ENCODE results near the gene KLHL33. TPM values are rescaled to one million over a fixed set of nuclear protein-coding genes. Genes with fewer than 3 reads are reported as not detected.

The KLHL33 gene
- total RNA-seq, 1 donor from 2014 or later = under 0.01 TPM

DNA sequence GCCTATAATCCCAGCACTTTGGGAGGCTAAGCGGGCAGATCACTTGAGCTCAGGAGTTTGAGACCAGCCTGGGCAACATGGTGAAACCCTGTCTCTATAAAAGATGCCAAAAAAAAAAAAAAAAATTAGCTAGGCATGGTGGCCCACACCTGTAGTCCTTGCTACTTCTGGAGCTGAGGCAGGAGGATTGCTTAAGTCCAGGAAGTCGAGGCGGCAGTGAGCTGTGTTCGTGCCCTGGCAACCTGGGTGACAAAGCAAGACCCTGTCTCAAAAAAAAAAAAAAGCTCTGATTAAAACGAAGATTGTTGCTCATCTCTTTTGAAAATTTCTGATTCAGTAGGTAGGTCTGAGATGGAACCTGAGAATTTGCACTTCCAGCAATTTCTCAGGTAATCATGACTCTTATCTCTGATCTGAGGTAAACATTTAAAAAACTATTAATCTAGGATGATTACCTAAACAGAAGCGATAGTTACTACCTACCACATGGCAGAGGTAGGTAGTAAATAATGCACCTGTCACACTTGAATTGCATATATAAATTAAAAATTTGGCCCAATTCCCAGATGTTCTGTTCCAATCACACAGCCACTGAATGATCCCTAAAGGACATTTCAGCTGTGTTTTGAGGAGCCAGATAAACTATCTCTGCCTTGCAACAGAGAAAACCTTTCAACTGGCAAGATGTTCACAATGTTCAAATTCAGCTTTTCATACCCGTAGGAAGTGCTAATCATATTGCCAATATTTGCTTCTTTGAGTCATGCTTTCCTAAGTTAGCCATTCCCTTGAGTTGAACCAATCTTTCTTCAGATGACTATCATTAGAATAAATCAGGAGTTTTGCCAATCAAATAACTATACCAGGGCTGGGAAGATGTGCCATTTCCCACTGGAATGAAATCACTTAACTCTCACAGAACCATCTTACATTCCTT is 18.4 kb downstream of the KLHL33 start:
- FAIRE-seq (no peak), DNase-seq (ENCODE audit: low spot score in 2 of 2) (no peak)

GRCh38 chr14:20416223-20416622 is 19.7 kb downstream of the KLHL33 start:
- no peak for DNase-seq (ENCODE audit: low spot score in 2 of 2)
- FAIRE-seq = no peak

DNA sequence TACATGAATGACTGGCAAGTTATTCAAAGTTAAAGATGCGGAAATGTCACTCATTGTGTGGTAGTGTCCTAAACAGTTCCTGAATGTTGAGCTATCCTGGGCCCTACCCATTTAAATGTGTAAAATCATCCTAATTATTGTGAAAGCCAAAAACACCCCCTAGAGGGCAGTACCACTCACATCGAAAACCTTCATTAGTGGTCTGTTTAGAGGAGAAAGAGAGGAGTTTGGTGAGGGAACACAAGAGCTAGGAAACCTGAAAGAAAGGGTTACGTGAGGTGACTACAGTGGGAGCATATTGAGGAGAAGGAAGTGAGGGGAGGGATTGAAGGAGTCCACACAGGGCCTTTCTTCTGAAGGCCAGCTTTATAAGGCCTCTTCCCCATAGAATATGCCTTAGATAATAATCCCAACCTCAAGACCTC is 20.2 kb downstream of the KLHL33 start:
- no peak for DNase-seq (ENCODE audit: low spot score in 2 of 2)
- no peak for FAIRE-seq

DNA sequence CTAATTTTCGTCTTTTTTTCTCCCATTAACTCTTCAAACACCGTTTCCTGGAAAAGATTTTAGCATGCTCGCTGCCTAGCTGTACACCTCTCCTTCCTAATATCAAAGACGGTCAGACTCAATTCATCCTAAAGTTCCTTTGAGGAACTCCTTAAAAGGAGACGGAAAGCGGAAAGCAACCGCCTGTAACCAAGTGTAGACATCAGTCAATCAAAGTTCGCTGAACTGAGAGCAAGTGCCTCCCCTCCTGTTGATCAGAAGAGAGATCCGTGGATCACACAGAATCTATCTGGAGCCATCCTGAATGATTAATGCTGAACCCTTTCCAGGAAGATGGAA is 22.3 kb downstream of the KLHL33 start:
- no peak for DNase-seq (ENCODE audit: low spot score in 2 of 2)
- no peak for FAIRE-seq

DNA sequence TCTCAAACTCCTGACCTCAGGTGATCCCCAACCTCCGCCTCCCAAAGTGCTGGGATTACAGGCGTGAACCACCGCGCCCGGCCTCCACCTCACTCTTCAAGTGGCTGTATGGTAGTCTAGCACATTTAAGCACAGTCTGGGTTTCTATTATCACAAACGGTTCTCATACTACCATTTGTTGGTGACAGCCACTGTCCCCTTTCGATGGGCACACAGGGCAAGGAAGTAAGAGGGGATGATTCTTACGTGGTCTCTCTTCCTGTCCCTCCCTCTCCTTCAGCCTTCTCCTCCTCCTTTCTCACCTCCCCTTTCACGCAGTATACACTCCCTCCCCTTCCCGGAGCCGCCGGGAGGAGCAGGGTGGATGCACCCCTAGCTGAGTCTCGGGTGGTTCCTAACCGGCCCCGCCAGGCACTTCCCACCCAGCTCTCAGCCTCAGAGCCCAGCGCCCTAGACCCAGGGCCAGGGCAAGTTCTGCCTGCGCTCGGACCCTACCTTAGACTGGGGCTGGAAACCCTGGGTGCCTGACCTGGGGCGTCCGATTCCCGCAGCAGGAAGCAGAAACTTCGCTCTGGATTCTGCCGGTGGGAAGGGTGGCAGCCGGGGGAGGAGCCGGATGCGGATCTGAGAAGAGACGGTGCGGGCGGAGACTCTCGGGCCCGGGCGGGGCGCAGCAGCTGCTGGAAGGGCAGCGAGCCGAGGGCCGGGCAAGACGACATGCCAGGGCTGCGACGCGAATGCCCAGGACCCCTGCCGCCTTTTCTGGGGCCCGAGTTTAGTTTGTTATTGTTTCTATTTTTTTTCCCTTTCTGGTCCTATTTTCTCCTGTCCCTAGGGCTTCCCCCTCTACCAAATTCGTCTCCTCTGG is 22.9 kb downstream of the KLHL33 start, which contains the start of gene TEP1:
TSS of gene TEP1 (minus strand) at position 626 of the 868 bp plus-strand sequence. CDS start 5,062 bp downstream, outside the sequence.
- FAIRE-seq = no peak
- peak; percentile 45 to 68 for DNase-seq (ENCODE audit: low spot score in 2 of 2)

DNA sequence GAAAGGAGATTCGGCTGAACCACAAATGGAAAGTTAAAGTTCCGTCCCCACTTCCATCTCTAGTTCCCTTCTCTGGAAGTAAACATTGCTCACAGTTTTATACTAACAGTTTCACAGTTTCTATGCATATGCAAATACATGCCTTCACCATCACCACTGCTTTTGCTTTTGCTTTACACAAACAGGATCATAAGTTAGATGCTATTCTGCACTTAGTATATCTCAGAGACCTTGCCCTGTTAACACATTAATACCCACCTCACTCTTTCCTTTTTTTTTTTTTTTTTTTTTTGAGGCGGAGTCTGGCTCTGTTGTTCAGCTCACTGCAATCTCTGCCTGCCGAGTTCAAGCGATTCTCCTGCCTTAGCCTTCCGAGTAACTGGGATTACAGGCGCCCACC is 23.6 kb downstream of the KLHL33 start:
- no peak for DNase-seq (ENCODE audit: low spot score in 2 of 2)
- no peak for FAIRE-seq

GRCh38 chr14:20409226-20409625 is 26.7 kb downstream of the KLHL33 start:
- no peak for DNase-seq (ENCODE audit: low spot score in 2 of 2)
- no peak for FAIRE-seq

DNA sequence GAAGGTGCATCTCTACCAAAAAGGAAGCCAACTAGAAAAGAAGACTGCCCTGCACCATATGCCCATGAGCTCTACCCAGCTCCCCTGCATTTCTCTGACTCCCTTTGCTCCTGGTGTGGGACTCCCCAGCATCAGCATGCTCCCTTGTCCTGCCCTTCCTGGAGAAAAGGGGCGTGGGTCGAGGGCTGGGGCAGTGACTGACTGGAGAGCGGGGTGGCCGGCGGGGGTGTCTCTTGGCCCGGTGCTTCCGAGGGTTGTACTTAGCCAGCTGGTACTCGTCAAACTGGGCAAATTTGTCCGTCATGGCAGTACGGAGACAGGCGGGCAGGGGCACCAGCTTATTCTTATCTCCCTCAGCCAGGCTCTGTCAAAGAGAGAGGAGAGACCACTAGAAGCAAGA is 32.4 kb downstream of the KLHL33 start:
- FAIRE-seq (no peak), DNase-seq (ENCODE audit: low spot score in 2 of 2) (no peak)

DNA sequence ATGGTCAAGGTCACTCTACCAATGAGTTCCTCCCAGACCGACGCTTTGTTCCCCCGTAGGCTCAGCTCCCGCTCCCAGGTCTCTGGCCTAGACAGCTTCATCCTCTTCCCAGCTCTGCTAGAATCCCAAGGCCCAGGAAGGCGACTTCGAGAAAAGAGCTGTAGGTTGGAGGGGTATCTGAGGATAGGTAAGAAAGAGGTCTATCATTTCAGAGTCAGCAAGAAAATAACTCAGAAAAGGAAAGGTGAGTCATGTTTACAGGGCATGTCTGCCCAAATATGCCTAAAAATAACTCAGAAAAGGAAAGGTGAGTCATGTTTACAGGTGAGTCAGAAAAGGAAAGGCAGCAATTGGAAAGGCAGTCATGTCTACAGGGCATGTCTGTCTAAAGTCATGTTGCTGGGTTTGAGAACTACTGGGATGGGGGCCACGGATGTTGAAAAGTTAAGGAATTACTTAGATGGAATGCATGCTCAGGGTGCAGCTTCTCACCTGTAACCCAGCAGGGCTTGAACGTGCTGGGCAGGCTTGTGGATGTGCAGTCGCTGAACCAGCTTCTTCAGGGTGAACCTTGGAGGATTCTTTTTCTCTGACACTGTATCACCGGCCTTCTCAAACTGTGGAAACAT is 34.9 kb downstream of the KLHL33 start:
- FAIRE-seq (no peak), DNase-seq (ENCODE audit: low spot score in 2 of 2) (no peak)

- DNase-seq (ENCODE audit: low spot score in 2 of 2) = no peak
- no peak for FAIRE-seq
Measured at GRCh38 chr14:20400589-20400964, 35.4 kb downstream of the KLHL33 start.

- no peak for DNase-seq (ENCODE audit: low spot score in 2 of 2)
- FAIRE-seq = no peak
Measured at GRCh38 chr14:20397511-20397910, 38.5 kb downstream of the KLHL33 start.

- no peak for FAIRE-seq
- DNase-seq (ENCODE audit: low spot score in 2 of 2) = no peak
Measured at GRCh38 chr14:20391505-20391904, 44.5 kb downstream of the KLHL33 start.

GRCh38 chr14:20388159-20388558 is 47.8 kb downstream of the KLHL33 start:
- FAIRE-seq (no peak), DNase-seq (ENCODE audit: low spot score in 2 of 2) (no peak)

- no peak for FAIRE-seq
- DNase-seq (ENCODE audit: low spot score in 2 of 2) = no peak
Measured at GRCh38 chr14:20387576-20387975, 48.4 kb downstream of the KLHL33 start.

DNA sequence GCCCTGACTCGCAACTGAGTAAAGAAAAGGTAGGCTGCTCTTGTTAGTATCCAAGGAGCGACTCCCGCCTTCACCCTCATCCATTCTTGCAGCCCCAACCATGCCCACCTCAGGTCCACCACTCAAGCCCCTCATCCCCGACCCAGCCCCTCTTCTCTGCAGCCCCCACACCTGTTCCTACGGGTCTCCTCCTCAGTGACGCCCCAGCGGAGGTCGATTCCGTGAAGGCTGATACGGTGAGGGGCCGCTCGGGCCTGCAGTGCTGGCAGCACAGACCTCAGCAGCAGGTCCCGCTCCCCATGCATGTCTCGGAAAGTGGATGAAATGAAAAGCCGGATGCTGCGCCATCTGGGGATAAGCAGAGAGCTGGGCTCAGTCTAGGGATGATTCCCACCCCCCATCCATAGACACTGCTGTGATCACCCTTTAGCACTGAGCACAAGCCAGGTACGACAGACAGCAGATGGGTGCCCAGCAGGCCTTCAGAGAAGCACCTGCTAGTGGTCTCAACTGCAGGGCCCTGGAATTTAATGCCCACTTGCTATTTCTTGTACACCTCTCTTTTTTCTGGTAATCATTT is 49.6 kb downstream of the KLHL33 start:
- FAIRE-seq (no peak), DNase-seq (ENCODE audit: low spot score in 2 of 2) (no peak)

GRCh38 chr14:20384886-20385285 is 51.1 kb downstream of the KLHL33 start:
- DNase-seq (ENCODE audit: low spot score in 2 of 2) (no peak), FAIRE-seq (no peak)

DNA sequence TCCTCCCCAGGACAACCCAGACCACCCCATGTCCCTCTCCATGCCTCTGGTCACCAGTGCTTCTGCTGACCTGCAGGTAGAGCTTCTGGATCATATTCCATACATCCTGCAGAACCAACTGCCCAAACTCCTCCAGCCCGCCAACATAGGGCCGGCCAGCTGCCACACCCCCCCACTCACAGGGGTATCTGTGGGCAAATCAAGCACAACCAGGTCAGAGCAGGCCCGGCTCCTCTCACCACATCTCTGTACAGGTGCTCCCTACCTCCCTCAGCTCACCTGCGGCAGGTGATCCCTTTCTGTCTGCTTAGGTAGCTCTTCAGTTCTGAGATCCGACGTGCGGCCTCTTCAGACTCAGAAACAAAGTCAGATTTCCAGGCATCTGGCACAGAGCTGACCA is 51.6 kb downstream of the KLHL33 start:
- DNase-seq (ENCODE audit: low spot score in 2 of 2) = no peak
- no peak for FAIRE-seq

DNA sequence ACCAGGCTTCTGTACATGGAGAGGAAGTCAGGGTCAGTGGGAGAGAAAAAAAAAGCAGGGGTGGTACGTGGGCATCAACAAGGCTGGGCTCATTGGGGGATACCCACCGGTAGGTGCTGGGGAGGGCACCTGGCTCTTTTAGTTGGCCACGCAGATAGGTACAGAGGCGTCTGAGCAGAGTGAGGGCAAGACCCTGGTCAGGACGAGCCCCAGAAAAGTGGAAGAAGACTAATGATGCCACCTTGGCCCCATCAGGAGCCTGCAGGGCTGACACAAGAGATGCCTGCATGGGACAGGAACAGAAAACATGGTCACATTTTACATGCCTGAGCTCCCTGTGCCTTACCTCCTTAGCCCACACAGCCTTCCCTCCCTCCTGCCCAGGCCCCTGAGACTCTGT is 52.3 kb downstream of the KLHL33 start:
- no peak for FAIRE-seq

GRCh38 chr14:20383032-20383431 is 52.9 kb downstream of the KLHL33 start:
- FAIRE-seq (no peak), DNase-seq (ENCODE audit: low spot score in 2 of 2) (no peak)

More for the DNA sequence above, 52.3 kb downstream of the KLHL33 start:
- no peak for DNase-seq (ENCODE audit: low spot score in 2 of 2)

- DNase-seq (ENCODE audit: low spot score in 2 of 2) (no peak), FAIRE-seq (no peak)
Measured at GRCh38 chr14:20382526-20382925, 53.4 kb downstream of the KLHL33 start.

DNA sequence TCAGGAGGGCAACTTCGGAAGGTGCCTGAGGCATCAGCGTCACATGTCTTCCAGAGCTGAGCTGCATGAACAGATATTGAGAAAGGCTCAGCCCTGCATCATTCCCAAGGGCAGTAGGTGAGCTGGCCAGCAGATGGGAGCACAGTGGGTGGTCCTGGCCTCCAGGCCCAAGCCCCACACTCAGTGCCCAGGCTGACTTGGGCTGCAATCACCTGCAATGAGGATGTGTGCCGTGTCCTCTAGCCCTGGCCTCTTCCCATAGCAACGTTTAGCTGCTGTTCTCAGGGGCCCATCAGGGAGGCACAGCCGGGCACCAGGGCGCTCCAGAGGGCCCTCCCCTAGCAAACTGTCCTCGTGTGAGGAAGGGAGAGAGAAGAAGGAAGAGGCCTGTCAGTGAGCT is 54.6 kb downstream of the KLHL33 start:
- DNase-seq (ENCODE audit: low spot score in 2 of 2) (no peak), FAIRE-seq (no peak)
